Measurements from ENCODE around the gene ZNF331.

GRCh38 chr19:53521373-53522202 is 16.4 kb upstream of the ZNF331 start:
- TF ChIP-seq NR3C1 (CRISPR knock-in tag; conservative IDR thresholded peaks at IDR 0.05; ENCODE audit: low read depth) (no peak), CTCF (IDR thresholded peaks at IDR 0.05) (no peak), FOXP4 (CRISPR knock-in tag; IDR thresholded peaks at IDR 0.05) (no peak), MAX (CRISPR knock-in tag; IDR thresholded peaks at IDR 0.05) (no peak), ZNF232 (CRISPR knock-in tag; IDR thresholded peaks at IDR 0.05) (no peak), NR2C2 (CRISPR knock-in tag; IDR thresholded peaks at IDR 0.05) (no peak), ELF4 (CRISPR knock-in tag; IDR thresholded peaks at IDR 0.05; ENCODE audit: low read depth) (no peak)

Data from WTC11 (cell line).